ENCODE data around the gene SDCBP2.
A peak's percentile ranks its signal among the peaks of the same experiment; 100 is the strongest.

Gene SDCBP2

GRCh38 chr20:1330075-1330830 lies 1.3 kb upstream of the SDCBP2 start:
- no peak for DNase-seq (ENCODE audit: low spot score)

- DNase-seq (ENCODE audit: low spot score) = no peak
Measured at GRCh38 chr20:1327827-1328679, 886 bp downstream of the SDCBP2 start.

GRCh38 chr20:1327241-1327653 lies 1.7 kb downstream of the SDCBP2 start:
- DNase-seq (ENCODE audit: low spot score) = no peak

GRCh38 chr20:1326031-1326930 lies 2.7 kb downstream of the SDCBP2 start:
- DNase-seq (ENCODE audit: low spot score) = no peak

- peak; percentile 98 for DNase-seq (ENCODE audit: low spot score)
Measured at GRCh38 chr20:1325173-1326030, 3.5 kb downstream of the SDCBP2 start.

GRCh38 chr20:1324598-1325172 lies 4.3 kb downstream of the SDCBP2 start:
- DNase-seq (ENCODE audit: low spot score) = peak; percentile 64

- no peak for DNase-seq (ENCODE audit: low spot score)
Measured at GRCh38 chr20:1323830-1324597, 4.9 kb downstream of the SDCBP2 start.

- DNase-seq (ENCODE audit: low spot score) = no peak
Measured at GRCh38 chr20:1323256-1323655, 5.7 kb downstream of the SDCBP2 start.

- DNase-seq (ENCODE audit: low spot score) = no peak
Measured at GRCh38 chr20:1322511-1323245, 6.3 kb downstream of the SDCBP2 start.

- DNase-seq (ENCODE audit: low spot score) = no peak
Measured at GRCh38 chr20:1321654-1321939, 7.3 kb downstream of the SDCBP2 start.

GRCh38 chr20:1320902-1321653 lies 7.9 kb downstream of the SDCBP2 start:
- no peak for DNase-seq (ENCODE audit: low spot score)

GRCh38 chr20:1320016-1320415 lies 8.9 kb downstream of the SDCBP2 start:
- no peak for DNase-seq (ENCODE audit: low spot score)

- DNase-seq (ENCODE audit: low spot score) = no peak
Measured at GRCh38 chr20:1319462-1319861, 9.5 kb downstream of the SDCBP2 start.

- DNase-seq (ENCODE audit: low spot score) = no peak
Measured at GRCh38 chr20:1319051-1319450, 9.9 kb downstream of the SDCBP2 start.

- DNase-seq (ENCODE audit: low spot score) = no peak
Measured at GRCh38 chr20:1317545-1318255, 11.2 kb downstream of the SDCBP2 start.

- no peak for DNase-seq (ENCODE audit: low spot score)
Measured at GRCh38 chr20:1315804-1316203, 13.1 kb downstream of the SDCBP2 start.

GRCh38 chr20:1313236-1313964 lies 15.5 kb downstream of the SDCBP2 start:
- peak; percentile 73 for DNase-seq (ENCODE audit: low spot score)

GRCh38 chr20:1312904-1313235 lies 16.1 kb downstream of the SDCBP2 start:
- no peak for DNase-seq (ENCODE audit: low spot score)

Data from hematopoietic multipotent progenitor cell treated with erythropoietin and hydrocortisone succinate and interleukin-3 and kit ligand, for 15 days (in vitro differentiated cells).